Neutrophil (primary cell): Measurements from ENCODE around the gene GALNS.

Experiments used
- H3K27ac ChIP-seq: fragments of 200-600 bp; sonication (generic); 2 replicates; pipeline ENCODE4 v1.5.1; 2016; ENCODE audit warnings: mild to moderate bottlenecking, moderate library complexity
- H3K27me3 ChIP-seq: fragments of 200-600 bp; sonication (generic); 2 replicates; pipeline ENCODE4 v1.6.0; 2016; ENCODE audit warnings: mild to moderate bottlenecking
- H3K36me3 ChIP-seq: fragments of 200-600 bp; sonication (generic); 2 replicates; pipeline ENCODE4 v1.5.1; 2017
- H3K4me1 ChIP-seq, 2 experiments: fragments of 200-600 bp in 1 of 2; sonication (generic) in 1 of 2; 1 replicate in 1 of 2; 2 replicates in 1 of 2; pipeline versions ENCODE4 v1.5.1 to v1.6.1; 2013 to 2016; ENCODE audit warnings: low read depth in 1 of 2, low read length in 1 of 2, mild to moderate bottlenecking in 1 of 2, moderate library complexity in 1 of 2; ENCODE audit not compliant: control insufficient read depth in 1 of 2, insufficient read depth in 1 of 2
- H3K4me3 ChIP-seq, 2 experiments: fragments of 200-600 bp in 1 of 2; sonication (generic) in 1 of 2; 1 replicate in 1 of 2; 2 replicates in 1 of 2; pipeline ENCODE4 v1.5.1; 2013 to 2016; ENCODE audit warnings: low read depth in 1 of 2, low read length in 1 of 2, mild to moderate bottlenecking in 1 of 2, moderate library complexity in 1 of 2
- H3K9me3 ChIP-seq: fragments of 200-600 bp; sonication (generic); 2 replicates; pipeline ENCODE4 v1.5.1; 2016
- TF ChIP-seq, protein P1 (sequence below): fragments of 200-600 bp; sonication (generic); IDR thresholded peaks from 2 replicates; pipeline ENCODE4 v1.5.1; 2016; ENCODE audit warnings: antibody characterized with exemption

The GALNS gene

GRCh38 chr16:88780142-88781062, 76.3 kb downstream of the GALNS start:
- Histone ChIP-seq H3K9me3 (no peaks in the 10 kb centered on the region), H3K4me3 (no peak overlapping the region), H3K27ac (peak overlapping the region; percentile 21), H3K27me3 (peaks cover 14% of the 10 kb centered on the region), H3K36me3 (no peaks in the 10 kb centered on the region), H3K4me1 (peaks cover 39 to 42% of the 10 kb centered on the region in 2 experiments)
- TF ChIP-seq, protein P1, sequence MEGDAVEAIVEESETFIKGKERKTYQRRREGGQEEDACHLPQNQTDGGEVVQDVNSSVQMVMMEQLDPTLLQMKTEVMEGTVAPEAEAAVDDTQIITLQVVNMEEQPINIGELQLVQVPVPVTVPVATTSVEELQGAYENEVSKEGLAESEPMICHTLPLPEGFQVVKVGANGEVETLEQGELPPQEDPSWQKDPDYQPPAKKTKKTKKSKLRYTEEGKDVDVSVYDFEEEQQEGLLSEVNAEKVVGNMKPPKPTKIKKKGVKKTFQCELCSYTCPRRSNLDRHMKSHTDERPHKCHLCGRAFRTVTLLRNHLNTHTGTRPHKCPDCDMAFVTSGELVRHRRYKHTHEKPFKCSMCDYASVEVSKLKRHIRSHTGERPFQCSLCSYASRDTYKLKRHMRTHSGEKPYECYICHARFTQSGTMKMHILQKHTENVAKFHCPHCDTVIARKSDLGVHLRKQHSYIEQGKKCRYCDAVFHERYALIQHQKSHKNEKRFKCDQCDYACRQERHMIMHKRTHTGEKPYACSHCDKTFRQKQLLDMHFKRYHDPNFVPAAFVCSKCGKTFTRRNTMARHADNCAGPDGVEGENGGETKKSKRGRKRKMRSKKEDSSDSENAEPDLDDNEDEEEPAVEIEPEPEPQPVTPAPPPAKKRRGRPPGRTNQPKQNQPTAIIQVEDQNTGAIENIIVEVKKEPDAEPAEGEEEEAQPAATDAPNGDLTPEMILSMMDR = no peak

DNA sequence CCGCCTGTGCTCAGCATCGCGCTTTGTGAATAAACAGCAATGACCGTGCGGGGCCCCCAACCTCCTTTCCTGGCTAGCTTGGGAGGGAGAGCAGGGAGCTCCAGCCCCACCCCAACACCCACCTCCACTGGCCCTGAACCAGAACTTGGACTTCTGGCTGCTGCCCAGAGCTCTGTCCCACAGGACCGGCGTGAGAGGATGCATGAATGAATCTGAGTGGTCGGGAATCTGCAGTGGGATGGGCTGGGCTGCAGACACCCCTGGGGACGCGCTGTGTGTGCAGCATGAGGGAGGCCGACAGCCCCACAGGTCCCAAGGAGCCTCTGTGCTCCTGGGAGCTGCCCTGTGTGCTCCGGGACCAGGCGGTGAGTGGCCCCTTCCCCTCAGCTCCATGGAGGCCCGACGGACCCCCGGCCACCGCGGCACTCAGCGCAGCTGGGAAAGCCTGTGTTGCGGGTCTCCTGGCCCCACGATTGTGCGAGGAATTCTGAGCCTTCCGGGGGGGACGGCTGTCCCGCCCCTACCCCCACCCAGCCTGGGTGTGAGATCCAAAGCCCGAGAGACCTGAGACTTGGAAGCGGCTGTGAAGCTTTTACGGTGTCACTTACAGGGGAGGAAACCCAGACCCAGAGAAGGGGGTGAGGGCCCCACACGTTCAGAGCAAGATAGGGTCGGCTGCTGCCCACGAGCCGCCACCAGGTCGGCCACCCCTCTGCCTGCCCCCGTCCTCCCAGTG, 77.2 kb downstream of the GALNS start:
- H3K4me1 ChIP-seq = peaks cover 37 to 39% of the 10 kb centered on the region in 2 experiments

DNA sequence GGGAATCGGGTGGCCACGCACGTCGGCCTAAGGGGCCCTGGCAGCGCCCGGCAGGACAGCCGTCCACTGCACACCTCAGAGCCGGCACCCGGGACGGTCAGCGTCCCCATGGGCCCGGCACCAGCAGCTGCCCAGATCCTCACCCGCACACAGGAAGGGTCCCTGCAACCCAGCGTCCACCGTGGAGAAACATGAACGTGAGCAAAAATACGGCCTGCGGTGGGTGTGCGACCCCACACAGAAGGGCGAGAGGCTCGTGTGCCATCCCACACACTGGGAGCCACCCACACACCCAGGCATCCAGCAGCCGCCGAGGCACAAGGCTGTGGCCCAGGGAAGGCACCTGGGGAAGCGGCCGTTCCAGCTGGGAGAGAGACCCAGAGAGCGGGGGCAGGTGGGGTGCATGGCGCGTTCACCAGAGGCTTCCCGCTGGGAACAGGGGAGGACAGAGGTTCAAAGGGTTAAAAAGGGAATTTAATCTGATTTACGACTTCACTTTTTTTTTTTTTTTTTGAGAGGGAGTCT, 78.1 kb downstream of the GALNS start:
- no peak overlapping the region for H3K27ac ChIP-seq
- H3K27me3 ChIP-seq = peaks cover 3% of the 10 kb centered on the region
- H3K9me3 ChIP-seq = no peaks in the 10 kb centered on the region
- no peaks in the 10 kb centered on the region for H3K36me3 ChIP-seq
- H3K4me3 ChIP-seq = no peak overlapping the region
- peaks cover 28 to 29% of the 10 kb centered on the region in 2 experiments for H3K4me1 ChIP-seq
- TF ChIP-seq, protein P1 = no peak

More for the DNA sequence above, 77.2 kb downstream of the GALNS start:
- no peaks in the 10 kb centered on the region for H3K9me3 ChIP-seq
- TF ChIP-seq, protein P1 = no peak
- H3K36me3 ChIP-seq = no peaks in the 10 kb centered on the region
- H3K27ac ChIP-seq = no peak overlapping the region
- H3K27me3 ChIP-seq = peaks cover 13% of the 10 kb centered on the region
- no peak overlapping the region for H3K4me3 ChIP-seq

- TF ChIP-seq, protein P1 = no peak
- no peaks in the 10 kb centered on the region for H3K36me3 ChIP-seq
- peaks cover 24 to 25% of the 10 kb centered on the region in 2 experiments for H3K4me1 ChIP-seq
- no peaks in the 10 kb centered on the region for H3K27me3 ChIP-seq
- H3K9me3 ChIP-seq = no peaks in the 10 kb centered on the region
- H3K4me3 ChIP-seq = no peak overlapping the region
- H3K27ac ChIP-seq = no peak overlapping the region
Measured at GRCh38 chr16:88778271-88778525, 78.5 kb downstream of the GALNS start.

DNA sequence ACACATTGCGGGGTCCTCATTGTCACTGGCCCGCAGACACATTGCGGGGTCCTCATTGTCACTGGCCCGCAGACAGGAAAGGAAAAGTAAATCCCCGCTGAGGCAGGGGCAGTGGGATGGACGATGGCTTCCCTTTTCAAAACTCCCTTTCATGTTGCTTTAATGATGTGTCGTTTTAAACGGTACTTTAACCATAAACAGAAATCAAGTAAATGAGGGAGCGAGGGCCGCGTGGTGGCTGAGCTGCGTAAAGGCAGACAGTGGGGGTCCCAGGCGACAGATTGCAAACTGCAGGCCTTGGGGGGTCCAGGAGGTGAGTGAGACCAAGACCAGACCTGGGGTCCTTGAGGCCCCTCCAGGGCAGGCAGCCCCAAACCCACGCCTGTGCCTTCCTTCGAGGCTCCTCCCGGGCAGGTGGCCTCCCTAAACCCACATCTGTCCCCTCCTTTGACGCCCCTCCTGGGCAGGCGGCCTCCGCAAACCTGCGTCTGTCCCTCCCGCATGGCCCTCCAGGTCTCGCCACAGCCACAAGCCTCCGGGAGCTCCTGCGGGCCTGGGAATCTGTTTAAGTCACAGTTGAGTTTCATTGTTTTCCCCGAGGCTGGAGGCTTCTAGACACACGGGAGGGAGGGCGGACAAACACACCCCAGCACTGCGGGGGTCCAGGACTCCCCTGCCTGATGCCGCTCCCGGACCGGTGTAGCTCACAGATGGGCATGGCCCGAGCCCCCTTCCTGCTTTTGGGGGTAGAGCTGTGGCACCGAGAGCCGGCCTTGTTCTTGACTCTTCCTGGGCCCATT, 79.1 kb downstream of the GALNS start:
- no peaks in the 10 kb centered on the region for H3K36me3 ChIP-seq

More for the DNA sequence above, 79.1 kb downstream of the GALNS start:
- TF ChIP-seq, protein P1 = no peak
- H3K27ac ChIP-seq = no peak overlapping the region
- no peaks in the 10 kb centered on the region for H3K9me3 ChIP-seq
- H3K27me3 ChIP-seq = no peaks in the 10 kb centered on the region
- peaks cover 19 to 25% of the 10 kb centered on the region in 2 experiments for H3K4me1 ChIP-seq
- no peak overlapping the region for H3K4me3 ChIP-seq
